Thoracic aorta (tissue), 2 donors: ENCODE measurements around the gene UROC1. TPM values are rescaled to one million over a fixed set of nuclear protein-coding genes. Genes with fewer than 3 reads are reported as not detected.

Experiments used
- ATAC-seq: fragments of 150-250 bp; one replicate; pipeline ENCODE4 v1.8.0; 2017; ENCODE audit warnings: low read depth; ENCODE audit not compliant: insufficient number of reproducible peaks, low FRiP score
- DNase-seq: peaks from one replicate; pipeline ENCODE4 v3.0.0-alpha.2; 2020; ENCODE audit warnings: low spot score
- H3K27ac ChIP-seq, 2 donors: fragments of 200-600 bp; sonication (generic); 1 replicate in 1 of 2; 2 replicates in 1 of 2; pipeline ENCODE4 v1.5.1; 2016; ENCODE audit warnings: mild to moderate bottlenecking in 2 of 2, moderate library complexity in 2 of 2
- H3K27me3 ChIP-seq: fragments of 200-600 bp; sonication (generic); replicated peaks from 2 replicates; pipeline ENCODE4 v1.6.0; 2016; ENCODE audit warnings: mild to moderate bottlenecking; ENCODE audit not compliant: insufficient read depth
- H3K36me3 ChIP-seq: fragments of 200-600 bp; sonication (generic); one replicate; pipeline ENCODE4 v1.5.1; 2016
- H3K4me1 ChIP-seq, 2 donors: fragments of 200-600 bp; sonication (generic); 1 replicate in 1 of 2; 2 replicates in 1 of 2; pipeline versions ENCODE4 v1.5.1 to v1.6.0; 2016; ENCODE audit warnings: low read depth in 2 of 2, mild to moderate bottlenecking in 1 of 2; ENCODE audit not compliant: control insufficient read depth in 1 of 2
- H3K4me3 ChIP-seq: fragments of 200-600 bp; sonication (generic); 2 replicates; pipeline ENCODE4 v1.5.1; 2016; ENCODE audit warnings: mild to moderate bottlenecking
- H3K9me3 ChIP-seq: fragments of 200-600 bp; sonication (generic); 2 replicates; pipeline ENCODE4 v1.5.1; 2016
- CTCF ChIP-seq: fragments of 200-600 bp; sonication (generic); IDR thresholded peaks from one replicate; pipeline ENCODE4 v1.5.1; 2019; ENCODE audit warnings: antibody characterized with exemption
- total RNA-seq, 2 donors: library from RNA; depleted of rRNA; stranded (reverse); fragments of >200 nt; gene quantifications; one replicate each; pipeline versions ENCODE4 v1.1.0 to v1.2.3, GENCODE V29; 2016

Gene UROC1
- total RNA-seq, 2 donors from 2014 or later, result not detected

DNA sequence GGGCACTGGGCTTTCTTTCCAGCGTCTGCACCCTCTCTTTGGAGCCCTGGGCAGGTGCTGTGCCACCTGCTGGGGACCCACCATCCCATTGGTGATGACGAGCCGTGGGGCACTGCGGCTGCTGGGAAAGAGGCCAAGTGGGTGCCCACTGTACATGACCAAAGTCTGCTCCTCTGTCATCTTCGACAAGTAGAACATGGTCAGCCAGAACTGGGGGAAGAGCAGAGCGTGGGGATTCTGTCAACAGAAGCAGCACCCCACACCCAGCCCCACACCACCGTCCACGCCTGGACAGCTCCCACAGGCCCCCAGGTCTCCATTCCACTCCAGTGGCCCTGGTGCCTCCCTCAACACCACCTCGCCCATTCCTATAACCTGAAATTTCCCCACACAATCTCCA, 9.7 kb downstream of the UROC1 start:
- ATAC-seq, result no peak
- no peaks in the 10 kb centered on the region for H3K36me3 ChIP-seq
- TF ChIP-seq CTCF, result no peak
- no peaks in the 10 kb centered on the region for H3K4me1 ChIP-seq
- no peak overlapping the region for H3K27ac ChIP-seq
- H3K27me3 ChIP-seq, result no peaks in the 10 kb centered on the region
- DNase-seq, result no peak
- H3K9me3 ChIP-seq, result no peaks in the 10 kb centered on the region
- H3K4me3 ChIP-seq, result no peak overlapping the region

DNA sequence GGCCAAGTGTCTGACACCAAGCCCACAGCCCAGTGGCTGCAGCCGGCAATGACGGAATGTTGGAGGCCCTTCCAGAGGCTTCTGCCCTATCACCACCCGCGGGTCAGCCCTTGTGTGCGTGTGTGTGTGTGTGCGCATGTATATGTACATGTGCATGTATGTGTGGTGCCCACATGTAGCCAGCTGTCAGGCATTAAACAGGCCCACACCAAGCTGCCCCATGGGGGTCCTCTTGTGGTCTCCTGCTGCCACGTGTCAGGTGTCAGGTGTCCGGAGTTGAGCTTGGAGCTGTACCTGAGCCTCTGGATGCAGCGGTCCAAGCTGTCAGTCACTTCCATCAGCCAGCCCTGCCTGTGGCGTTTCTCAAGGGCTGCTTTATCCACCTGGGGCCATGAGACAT, 13.9 kb downstream of the UROC1 start:
- no peak for TF ChIP-seq CTCF
- no peak overlapping the region for H3K4me3 ChIP-seq
- no peaks in the 10 kb centered on the region for H3K36me3 ChIP-seq
- ATAC-seq (no peak), DNase-seq (no peak)
- H3K9me3 ChIP-seq, result no peaks in the 10 kb centered on the region
- H3K27ac ChIP-seq, result no peak overlapping the region
- H3K27me3 ChIP-seq, result no peaks in the 10 kb centered on the region
- no peaks in the 10 kb centered on the region for H3K4me1 ChIP-seq

GRCh38 chr3:126502656-126503055, 14.9 kb downstream of the UROC1 start:
- Histone ChIP-seq H3K27ac (no peak overlapping the region), H3K4me1 (no peaks in the 10 kb centered on the region), H3K9me3 (no peaks in the 10 kb centered on the region), H3K27me3 (no peaks in the 10 kb centered on the region), H3K4me3 (no peak overlapping the region), H3K36me3 (no peaks in the 10 kb centered on the region)
- ATAC-seq (no peak), DNase-seq (no peak)
- TF ChIP-seq CTCF, result no peak

GRCh38 chr3:126501736-126502135, 15.8 kb downstream of the UROC1 start:
- ATAC-seq (no peak), DNase-seq (no peak)
- Histone ChIP-seq H3K27ac (no peak overlapping the region), H3K36me3 (no peaks in the 10 kb centered on the region), H3K4me1 (no peaks in the 10 kb centered on the region), H3K9me3 (no peaks in the 10 kb centered on the region), H3K4me3 (no peak overlapping the region), H3K27me3 (no peaks in the 10 kb centered on the region)
- no peak for TF ChIP-seq CTCF

DNA sequence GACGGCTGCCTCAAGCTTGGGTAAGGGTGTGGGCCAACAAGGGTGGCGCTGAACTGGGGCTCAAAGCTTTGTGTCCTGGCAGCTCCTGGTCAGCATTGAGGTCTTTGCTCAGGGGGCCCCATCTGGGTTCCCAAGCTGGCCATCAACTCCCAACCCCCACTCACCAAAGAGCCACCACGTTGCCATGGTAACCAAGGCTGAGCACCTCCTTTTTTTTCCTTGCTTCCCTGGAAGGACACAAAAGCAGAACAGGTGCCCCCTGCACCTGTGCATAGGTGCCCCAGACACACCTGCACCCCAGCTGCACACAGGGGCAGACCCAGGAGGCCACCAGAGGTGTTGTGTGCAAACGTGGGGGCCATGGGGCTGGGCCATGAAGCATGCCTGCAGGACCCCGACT, 16.5 kb downstream of the UROC1 start:
- Histone ChIP-seq H3K4me1 (no peaks in the 10 kb centered on the region), H3K27ac (no peak overlapping the region), H3K36me3 (no peaks in the 10 kb centered on the region), H3K27me3 (no peaks in the 10 kb centered on the region), H3K9me3 (no peaks in the 10 kb centered on the region), H3K4me3 (no peak overlapping the region)
- no peak for ATAC-seq
- TF ChIP-seq CTCF, result no peak
- DNase-seq, result no peak
